K562 (cell line): ENCODE data around the gene SETD1B. TPM values are rescaled to one million over a fixed set of nuclear protein-coding genes. Genes with fewer than 3 reads are reported as not detected.

ENCODE experiments used
- BCLAF1 ChIP-seq, 2 experiments: fragments of 450-650 bp in 1 of 2; IDR thresholded peaks; 2 replicates each; pipeline ENCODE4 v1.6.1; 2011 to 2017; ENCODE audit warnings: low read depth in 2 of 2, antibody characterized with exemption in 1 of 2, borderline replicate concordance in 1 of 2, low read length in 1 of 2, mild to moderate bottlenecking in 1 of 2, mixed read lengths in 1 of 2; ENCODE audit not compliant: control insufficient read depth in 1 of 2
- C11orf30 ChIP-seq: fragments of 450-650 bp; IDR thresholded peaks from 2 replicates; pipeline ENCODE4 v1.6.1; 2016; ENCODE audit warnings: low read depth, mild to moderate bottlenecking
- FOXM1 ChIP-seq, 2 experiments: fragments of 450-650 bp in 1 of 2; sonication (generic) in 1 of 2; formaldehyde crosslinking in 1 of 2; IDR thresholded peaks; 2 replicates each; pipeline versions ENCODE4 v1.6.1 to v1.9.0; 2017 to 2022; ENCODE audit warnings: low read depth in 2 of 2, mild to moderate bottlenecking in 2 of 2, missing genetic modification reagents in 1 of 2, moderate library complexity in 1 of 2
- GTF2E2 ChIP-seq: fragments of 200-800 bp; sonication (Bioruptor generic); IDR thresholded peaks from 2 replicates; pipeline ENCODE4 v1.6.1; 2016; ENCODE audit warnings: missing genetic modification characterization, missing compliant biosample characterization
- JUN ChIP-seq, 2 experiments: sonication (generic) in 1 of 2; formaldehyde crosslinking in 1 of 2; IDR thresholded peaks; 2 replicates each; pipeline versions ENCODE4 v1.6.1 to v1.8.0; 2012 to 2022; ENCODE audit warnings: borderline replicate concordance in 2 of 2, mild to moderate bottlenecking in 2 of 2, improper control_type of control experiment in 1 of 2, low read depth in 1 of 2, low read length in 1 of 2, missing genetic modification reagents in 1 of 2
- KDM5B ChIP-seq: fragments of 200-600 bp; sonication (generic); IDR thresholded peaks from 2 replicates; pipeline ENCODE4 v1.6.1; 2012; ENCODE audit warnings: low read depth, mild to moderate bottlenecking, moderate library complexity, low read length, control low read depth, inconsistent platforms; ENCODE audit not compliant: insufficient replicate concordance
- NBN ChIP-seq: fragments of 450-650 bp; IDR thresholded peaks from 2 replicates; pipeline ENCODE4 v1.6.1; 2016; ENCODE audit warnings: low read depth, mild to moderate bottlenecking
- NR4A1 ChIP-seq, 2 experiments: fragments of 250-450 bp in 1 of 2; fragments of 450-650 bp in 1 of 2; sonication (Bioruptor Pico) in 1 of 2; IDR thresholded peaks; 2 replicates each; pipeline versions ENCODE4 v1.4.0 to v1.6.1; 2016 to 2020; ENCODE audit warnings: mild to moderate bottlenecking in 2 of 2, missing compliant biosample characterization in 1 of 2, missing genetic modification characterization in 1 of 2, moderate library complexity in 1 of 2
- OTX1 ChIP-seq: fragments of 450-650 bp; formaldehyde crosslinking; IDR thresholded peaks from 2 replicates; pipeline ENCODE4 v1.4.0; 2022; ENCODE audit warnings: mild to moderate bottlenecking
- PPARD ChIP-seq: fragments of 250-450 bp; sonication (Bioruptor Pico); IDR thresholded peaks from 2 replicates; pipeline ENCODE4 v1.8.0; 2022; ENCODE audit warnings: inconsistent platforms, mild to moderate bottlenecking, moderate library complexity
- RB1 ChIP-seq: fragments of 450-650 bp; IDR thresholded peaks from 2 replicates; pipeline ENCODE4 v1.6.1; 2017; ENCODE audit warnings: low read depth, mild to moderate bottlenecking
- RBFOX2 ChIP-seq: fragments of 200-400 bp; formaldehyde crosslinking; IDR thresholded peaks from 2 replicates; pipeline ENCODE4 v1.6.1; 2017; ENCODE audit warnings: low read depth, mild to moderate bottlenecking, low read length, moderate library complexity
- RFX7 ChIP-seq: fragments of 250-450 bp; sonication (Bioruptor Pico); IDR thresholded peaks from 2 replicates; pipeline ENCODE4 v1.5.1; 2021; ENCODE audit warnings: mild to moderate bottlenecking
- SOX6 ChIP-seq: fragments of 450-650 bp; IDR thresholded peaks from 2 replicates; pipeline ENCODE4 v1.6.1; 2014; ENCODE audit warnings: mild to moderate bottlenecking
- TGIF2 ChIP-seq: sonication (generic); formaldehyde crosslinking; IDR thresholded peaks from 2 replicates; pipeline ENCODE4 v1.8.1; 2022; ENCODE audit warnings: mild to moderate bottlenecking, missing genetic modification reagents, moderate library complexity
- XRCC5 ChIP-seq: fragments of 200-400 bp; formaldehyde crosslinking; IDR thresholded peaks from 2 replicates; pipeline ENCODE4 v1.6.1; 2017; ENCODE audit warnings: low read depth, mild to moderate bottlenecking, low read length
- ZFX ChIP-seq: sonication (generic); formaldehyde crosslinking; IDR thresholded peaks from 2 replicates; pipeline ENCODE4 v1.8.0; 2022; ENCODE audit warnings: mild to moderate bottlenecking, missing genetic modification reagents, moderate library complexity
- ZHX1 ChIP-seq: fragments of 150-350 bp; conservative IDR thresholded peaks from 2 replicates; pipeline ENCODE4 v1.6.1; 2014; ENCODE audit warnings: low read length
- ZNF239 ChIP-seq: fragments of 250-450 bp; sonication (Bioruptor Pico); IDR thresholded peaks from 2 replicates; pipeline ENCODE4 v1.4.0; 2020; ENCODE audit warnings: mild to moderate bottlenecking
- polyA plus RNA-seq, 8 experiments: library from polyadenylated mRNA; depleted of rRNA in 4 of 8; stranded (reverse) in 5 of 8; unstranded in 3 of 8; fragments of >200 nt; fragmentation: Nextera tagmentation in 2 of 8; fragmentation: Illumina TruSeq in 1 of 8; extraction: Ambion mirVana in 2 of 8; extraction: Trizol in 1 of 8; gene quantifications; 2 replicates each; pipeline versions ENCODE4 v1.2.1 to v1.2.3, GENCODE V29; 2011 to 2014; ENCODE audit warnings: inconsistent platforms in 1 of 8, missing spikeins in 1 of 8
- total RNA-seq, 7 experiments: library from RNA; depleted of rRNA in 6 of 7; stranded (reverse); fragments of >200 nt in 6 of 7; fragmentation: Illumina TruSeq in 2 of 7; extraction: Trizol in 2 of 7; gene quantifications; 2 replicates each; pipeline versions ENCODE4 v1.2.1 to v1.2.3, GENCODE V29; 2011 to 2021; ENCODE audit warnings: low replicate concordance in 1 of 7

The SETD1B gene
- total and polyA plus RNA-seq, 9 of the 15 experiments (the other 6 are each of a cell fraction or from before 2014, with no cell fraction given): 0.48 to 26.6 (median 2.3) TPM

- TF ChIP-seq RB1: 0 out of 2 replicates have a peak, but pooled peaks have one; percentile 15
- 0 out of 2 replicates have a peak, but pooled peaks have one; percentile 4 for TF ChIP-seq SOX6
- TF ChIP-seq FOXM1 (IDR thresholded peaks at IDR 0.05; ENCODE audit: low read depth): no peak; the same call in 1 of the 2 replicates
- TF ChIP-seq FOXM1 (CRISPR knock-in tag; IDR thresholded peaks at IDR 0.05; ENCODE audit: low read depth): peak; percentile 68
- TF ChIP-seq ZHX1: no peak
- TF ChIP-seq ZNF239: no peak
- no peak for TF ChIP-seq NBN
- peak; percentile 96 for TF ChIP-seq GTF2E2 (tag)
- peak; percentile 77 for TF ChIP-seq ZFX (CRISPR knock-in tag)
- peak; percentile 54 for TF ChIP-seq OTX1 (CRISPR knock-in tag)
- no peak for TF ChIP-seq JUN (IDR thresholded peaks at IDR 0.05; ENCODE audit: borderline replicate concordance, low read depth, low read length)
- 0 out of 2 replicates have a peak, but pooled peaks have one; percentile 41 for TF ChIP-seq JUN (CRISPR knock-in tag; IDR thresholded peaks at IDR 0.05; ENCODE audit: borderline replicate concordance)
- no peak for TF ChIP-seq PPARD
- 0 out of 2 replicates have a peak, but pooled peaks have one; percentile 34 for TF ChIP-seq TGIF2 (CRISPR knock-in tag)
- TF ChIP-seq KDM5B: peak; percentile 84
- no peak for TF ChIP-seq NR4A1 (CRISPR knock-in tag; IDR thresholded peaks at IDR 0.05)
- TF ChIP-seq NR4A1 (tag; IDR thresholded peaks at IDR 0.05): peak; percentile 59; the same call in 1 of the 2 replicates
- TF ChIP-seq XRCC5: 0 out of 2 replicates have a peak, but pooled peaks have one; percentile 24
- no peak for TF ChIP-seq RFX7 (CRISPR knock-in tag)
- 0 out of 4 replicates have a peak, but pooled peaks of 1 of the 2 experiments have one; percentile 4 for TF ChIP-seq BCLAF1 (IDR thresholded peaks at IDR 0.05; ENCODE audit: borderline replicate concordance in 1 of 2, control insufficient read depth in 1 of 2, low read depth in 2 of 2, low read length in 1 of 2)
- no peak for TF ChIP-seq C11orf30
- peak; percentile 90 for TF ChIP-seq RBFOX2
These were observed 738 bp upstream of the SETD1B start (continued) for GRCh38 chr12:121802843-121803698.
